ENCODE data around the gene SMIM44. TPM values are rescaled to one million over a fixed set of nuclear protein-coding genes. Genes with fewer than 3 reads are reported as not detected.

SMIM44 gene
- total and polyA plus RNA-seq, 9 of the 15 experiments (the other 6 are each of a cell fraction or from before 2014, with no cell fraction given), result not detected

DNA sequence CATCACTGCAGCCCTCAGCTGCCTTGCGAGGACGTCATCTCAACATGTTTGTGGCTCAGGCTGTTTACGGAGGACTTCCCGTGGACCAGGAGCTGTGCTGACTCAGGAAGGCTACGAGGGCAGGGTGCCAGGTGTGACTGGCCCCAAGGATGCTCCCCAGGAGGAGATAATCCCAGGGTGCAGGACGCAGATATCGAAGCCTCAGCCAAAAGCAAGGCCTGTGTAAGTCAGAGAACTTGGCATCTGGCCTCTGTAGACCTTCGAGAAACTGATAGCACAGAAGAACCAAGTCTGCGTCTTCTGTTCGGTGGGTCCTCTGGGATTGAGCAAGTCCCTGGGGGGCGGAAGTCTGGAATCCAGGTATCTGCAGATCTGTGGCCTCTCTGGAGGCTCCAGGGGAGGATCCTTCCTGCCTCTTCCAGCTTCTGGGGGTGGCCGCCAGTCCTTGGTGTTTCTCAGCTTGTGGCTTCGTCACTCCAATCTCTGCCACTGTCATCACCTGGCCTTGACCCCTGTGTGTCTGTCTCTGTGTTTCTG, 19.9 kb upstream of the SMIM44 start (continued):
- TF ChIP-seq, protein P1, sequence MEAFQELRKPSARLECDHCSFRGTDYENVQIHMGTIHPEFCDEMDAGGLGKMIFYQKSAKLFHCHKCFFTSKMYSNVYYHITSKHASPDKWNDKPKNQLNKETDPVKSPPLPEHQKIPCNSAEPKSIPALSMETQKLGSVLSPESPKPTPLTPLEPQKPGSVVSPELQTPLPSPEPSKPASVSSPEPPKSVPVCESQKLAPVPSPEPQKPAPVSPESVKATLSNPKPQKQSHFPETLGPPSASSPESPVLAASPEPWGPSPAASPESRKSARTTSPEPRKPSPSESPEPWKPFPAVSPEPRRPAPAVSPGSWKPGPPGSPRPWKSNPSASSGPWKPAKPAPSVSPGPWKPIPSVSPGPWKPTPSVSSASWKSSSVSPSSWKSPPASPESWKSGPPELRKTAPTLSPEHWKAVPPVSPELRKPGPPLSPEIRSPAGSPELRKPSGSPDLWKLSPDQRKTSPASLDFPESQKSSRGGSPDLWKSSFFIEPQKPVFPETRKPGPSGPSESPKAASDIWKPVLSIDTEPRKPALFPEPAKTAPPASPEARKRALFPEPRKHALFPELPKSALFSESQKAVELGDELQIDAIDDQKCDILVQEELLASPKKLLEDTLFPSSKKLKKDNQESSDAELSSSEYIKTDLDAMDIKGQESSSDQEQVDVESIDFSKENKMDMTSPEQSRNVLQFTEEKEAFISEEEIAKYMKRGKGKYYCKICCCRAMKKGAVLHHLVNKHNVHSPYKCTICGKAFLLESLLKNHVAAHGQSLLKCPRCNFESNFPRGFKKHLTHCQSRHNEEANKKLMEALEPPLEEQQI (IDR thresholded peaks at IDR 0.05), result no peak
- no peak for TF ChIP-seq FOXJ2 (tag; IDR thresholded peaks at IDR 0.05)
- no peak for TF ChIP-seq ZKSCAN1 (IDR thresholded peaks at IDR 0.05; ENCODE audit: low read depth, low read length)
- TF ChIP-seq MTA2 (IDR thresholded peaks at IDR 0.05; ENCODE audit: low read depth), result no peak
- 0 out of 2 replicates have a peak, but pooled peaks have one; percentile 19 for TF ChIP-seq DPF2 (IDR thresholded peaks at IDR 0.05)
- TF ChIP-seq MECOM (CRISPR knock-in tag; IDR thresholded peaks at IDR 0.05), result peak; percentile 64; the same call in 1 of the 2 replicates
- TF ChIP-seq HDAC1 (IDR thresholded peaks at IDR 0.05), result no peak
- no peak for TF ChIP-seq ZC3H4 (CRISPR knock-in tag; IDR thresholded peaks at IDR 0.05; ENCODE audit: borderline replicate concordance)
- TF ChIP-seq SP2 (IDR thresholded peaks at IDR 0.05; ENCODE audit: extremely low read depth, low read depth, low read length, poor library complexity, severe bottlenecking), result no peak
- TF ChIP-seq FIP1L1 (IDR thresholded peaks at IDR 0.05; ENCODE audit: low read depth, low read length, poor library complexity, severe bottlenecking), result no peak
- TF ChIP-seq, protein P2, sequence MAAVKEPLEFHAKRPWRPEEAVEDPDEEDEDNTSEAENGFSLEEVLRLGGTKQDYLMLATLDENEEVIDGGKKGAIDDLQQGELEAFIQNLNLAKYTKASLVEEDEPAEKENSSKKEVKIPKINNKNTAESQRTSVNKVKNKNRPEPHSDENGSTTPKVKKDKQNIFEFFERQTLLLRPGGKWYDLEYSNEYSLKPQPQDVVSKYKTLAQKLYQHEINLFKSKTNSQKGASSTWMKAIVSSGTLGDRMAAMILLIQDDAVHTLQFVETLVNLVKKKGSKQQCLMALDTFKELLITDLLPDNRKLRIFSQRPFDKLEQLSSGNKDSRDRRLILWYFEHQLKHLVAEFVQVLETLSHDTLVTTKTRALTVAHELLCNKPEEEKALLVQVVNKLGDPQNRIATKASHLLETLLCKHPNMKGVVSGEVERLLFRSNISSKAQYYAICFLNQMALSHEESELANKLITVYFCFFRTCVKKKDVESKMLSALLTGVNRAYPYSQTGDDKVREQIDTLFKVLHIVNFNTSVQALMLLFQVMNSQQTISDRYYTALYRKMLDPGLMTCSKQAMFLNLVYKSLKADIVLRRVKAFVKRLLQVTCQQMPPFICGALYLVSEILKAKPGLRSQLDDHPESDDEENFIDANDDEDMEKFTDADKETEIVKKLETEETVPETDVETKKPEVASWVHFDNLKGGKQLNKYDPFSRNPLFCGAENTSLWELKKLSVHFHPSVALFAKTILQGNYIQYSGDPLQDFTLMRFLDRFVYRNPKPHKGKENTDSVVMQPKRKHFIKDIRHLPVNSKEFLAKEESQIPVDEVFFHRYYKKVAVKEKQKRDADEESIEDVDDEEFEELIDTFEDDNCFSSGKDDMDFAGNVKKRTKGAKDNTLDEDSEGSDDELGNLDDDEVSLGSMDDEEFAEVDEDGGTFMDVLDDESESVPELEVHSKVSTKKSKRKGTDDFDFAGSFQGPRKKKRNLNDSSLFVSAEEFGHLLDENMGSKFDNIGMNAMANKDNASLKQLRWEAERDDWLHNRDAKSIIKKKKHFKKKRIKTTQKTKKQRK (IDR thresholded peaks at IDR 0.05; ENCODE audit: borderline replicate concordance, low read depth, low read length), result no peak
- TF ChIP-seq, protein P3, sequence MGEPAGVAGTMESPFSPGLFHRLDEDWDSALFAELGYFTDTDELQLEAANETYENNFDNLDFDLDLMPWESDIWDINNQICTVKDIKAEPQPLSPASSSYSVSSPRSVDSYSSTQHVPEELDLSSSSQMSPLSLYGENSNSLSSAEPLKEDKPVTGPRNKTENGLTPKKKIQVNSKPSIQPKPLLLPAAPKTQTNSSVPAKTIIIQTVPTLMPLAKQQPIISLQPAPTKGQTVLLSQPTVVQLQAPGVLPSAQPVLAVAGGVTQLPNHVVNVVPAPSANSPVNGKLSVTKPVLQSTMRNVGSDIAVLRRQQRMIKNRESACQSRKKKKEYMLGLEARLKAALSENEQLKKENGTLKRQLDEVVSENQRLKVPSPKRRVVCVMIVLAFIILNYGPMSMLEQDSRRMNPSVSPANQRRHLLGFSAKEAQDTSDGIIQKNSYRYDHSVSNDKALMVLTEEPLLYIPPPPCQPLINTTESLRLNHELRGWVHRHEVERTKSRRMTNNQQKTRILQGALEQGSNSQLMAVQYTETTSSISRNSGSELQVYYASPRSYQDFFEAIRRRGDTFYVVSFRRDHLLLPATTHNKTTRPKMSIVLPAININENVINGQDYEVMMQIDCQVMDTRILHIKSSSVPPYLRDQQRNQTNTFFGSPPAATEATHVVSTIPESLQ (CRISPR knock-in tag; IDR thresholded peaks at IDR 0.05), result no peak
- no peak for TF ChIP-seq CBX1 (IDR thresholded peaks at IDR 0.05; ENCODE audit: low read depth)
- TF ChIP-seq, protein P4, sequence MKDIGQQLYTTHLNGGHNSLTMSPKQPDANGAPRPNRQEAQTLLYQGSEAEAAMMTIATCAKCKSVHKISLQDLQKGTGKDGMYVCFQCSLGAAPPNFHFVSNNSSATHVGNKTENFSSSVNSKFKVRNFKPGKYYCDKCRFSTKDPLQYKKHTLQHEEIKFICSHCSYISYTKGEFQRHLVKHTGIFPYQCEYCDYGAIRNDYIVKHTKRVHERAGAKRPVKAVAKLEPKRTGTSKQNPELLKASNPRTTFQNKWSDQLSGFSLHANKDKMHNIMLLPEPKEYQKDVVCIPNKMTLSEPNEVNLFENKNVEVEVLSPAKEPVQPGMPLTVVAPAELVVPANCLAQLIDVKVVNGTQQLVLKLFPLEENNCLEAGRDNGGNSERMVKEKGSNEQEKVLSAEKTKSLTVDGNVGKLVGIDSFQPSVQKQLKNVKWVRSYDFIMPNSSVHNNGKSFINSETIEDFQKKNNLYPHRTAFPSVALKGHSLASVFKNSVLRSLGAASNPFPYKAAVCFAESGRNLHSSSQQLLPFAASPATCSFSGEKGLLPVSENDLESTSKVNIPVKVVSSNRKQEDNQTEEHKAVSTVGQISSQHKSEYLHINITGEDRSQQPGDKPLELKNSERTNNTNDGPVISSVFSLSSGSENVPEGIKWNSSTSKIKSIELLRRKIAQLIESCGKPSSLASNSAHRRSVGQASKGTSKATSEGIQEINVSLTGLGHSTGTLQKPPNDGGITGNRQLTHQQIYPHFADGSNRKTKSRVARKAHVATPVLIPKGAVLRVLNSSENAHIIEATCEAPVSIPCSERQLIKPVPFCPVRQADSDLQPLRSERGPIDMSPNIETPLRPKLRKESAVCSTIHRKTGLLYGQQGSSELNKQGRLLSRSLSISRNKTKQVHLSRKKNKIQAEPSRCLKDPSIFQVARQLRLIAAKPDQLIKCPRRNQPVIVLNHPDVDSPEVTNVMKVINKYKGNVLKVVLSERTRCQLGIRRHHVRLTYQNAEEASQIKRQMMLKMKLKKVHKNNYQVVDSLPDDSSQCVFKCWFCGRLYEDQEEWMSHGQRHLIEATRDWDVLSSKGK (CRISPR knock-in tag; IDR thresholded peaks at IDR 0.05), result no peak
- peak; percentile 39; the same call in 1 of the 2 replicates for TF ChIP-seq POLR2AphosphoS5 (IDR thresholded peaks at IDR 0.05; ENCODE audit: control insufficient read depth, insufficient read depth, low read depth, low read length)
- no peak for TF ChIP-seq BRF1 (IDR thresholded peaks at IDR 0.05; ENCODE audit: borderline replicate concordance, extremely low read depth, insufficient read length)
- no peak for TF ChIP-seq EP300 (IDR thresholded peaks at IDR 0.05; ENCODE audit: low read length)

All from K562 (cell line).